Stromal cell of bone marrow (primary cell): ENCODE measurements around the gene SH2B3.

Experiments used
- DNase-seq: peaks from one replicate; pipeline ENCODE4 v3.0.0-alpha.2; 2012; ENCODE audit warnings: low read depth

Gene SH2B3

GRCh38 chr12:111428728-111429175 lies 23.0 kb downstream of the SH2B3 start:
- no peak for DNase-seq

- DNase-seq = no peak
Measured at GRCh38 chr12:111429828-111430432, 24.2 kb downstream of the SH2B3 start.

GRCh38 chr12:111430433-111431353 lies 25.0 kb downstream of the SH2B3 start:
- DNase-seq = no peak

GRCh38 chr12:111431772-111432171 lies 26.0 kb downstream of the SH2B3 start:
- DNase-seq = no peak

GRCh38 chr12:111434049-111434448 lies 28.3 kb downstream of the SH2B3 start:
- DNase-seq = no peak

GRCh38 chr12:111434680-111435338 lies 29.1 kb downstream of the SH2B3 start:
- peak; percentile 34 for DNase-seq

GRCh38 chr12:111435661-111436201 lies 30.0 kb downstream of the SH2B3 start:
- no peak for DNase-seq

- no peak for DNase-seq
Measured at GRCh38 chr12:111436266-111436665, 30.5 kb downstream of the SH2B3 start.

GRCh38 chr12:111436811-111437210 lies 31.1 kb downstream of the SH2B3 start:
- DNase-seq = no peak

GRCh38 chr12:111437816-111438454 lies 32.2 kb downstream of the SH2B3 start:
- DNase-seq = peak; percentile 71

GRCh38 chr12:111438481-111438880 lies 32.8 kb downstream of the SH2B3 start:
- no peak for DNase-seq

- no peak for DNase-seq
Measured at GRCh38 chr12:111439657-111440151, 34.0 kb downstream of the SH2B3 start.

- no peak for DNase-seq
Measured at GRCh38 chr12:111440152-111440551, 34.4 kb downstream of the SH2B3 start.

- DNase-seq = no peak
Measured at GRCh38 chr12:111440631-111441030, 34.9 kb downstream of the SH2B3 start.

GRCh38 chr12:111441107-111441928 lies 35.6 kb downstream of the SH2B3 start:
- DNase-seq = no peak

GRCh38 chr12:111442301-111443045 lies 36.8 kb downstream of the SH2B3 start:
- no peak for DNase-seq

GRCh38 chr12:111443086-111443485 lies 37.4 kb downstream of the SH2B3 start:
- no peak for DNase-seq

GRCh38 chr12:111443586-111443985 lies 37.9 kb downstream of the SH2B3 start:
- DNase-seq = no peak

GRCh38 chr12:111444314-111444924 lies 38.7 kb downstream of the SH2B3 start:
- no peak for DNase-seq
